ENCODE results near the gene NFE2L1. TPM values are rescaled to one million over a fixed set of nuclear protein-coding genes. Genes with fewer than 3 reads are reported as not detected.

The NFE2L1 gene
- total and polyA plus RNA-seq, 9 of the 15 experiments (the other 6 are each of a cell fraction or from before 2014, with no cell fraction given): 2.0 to 68.6 (median 39.7) TPM

DNA sequence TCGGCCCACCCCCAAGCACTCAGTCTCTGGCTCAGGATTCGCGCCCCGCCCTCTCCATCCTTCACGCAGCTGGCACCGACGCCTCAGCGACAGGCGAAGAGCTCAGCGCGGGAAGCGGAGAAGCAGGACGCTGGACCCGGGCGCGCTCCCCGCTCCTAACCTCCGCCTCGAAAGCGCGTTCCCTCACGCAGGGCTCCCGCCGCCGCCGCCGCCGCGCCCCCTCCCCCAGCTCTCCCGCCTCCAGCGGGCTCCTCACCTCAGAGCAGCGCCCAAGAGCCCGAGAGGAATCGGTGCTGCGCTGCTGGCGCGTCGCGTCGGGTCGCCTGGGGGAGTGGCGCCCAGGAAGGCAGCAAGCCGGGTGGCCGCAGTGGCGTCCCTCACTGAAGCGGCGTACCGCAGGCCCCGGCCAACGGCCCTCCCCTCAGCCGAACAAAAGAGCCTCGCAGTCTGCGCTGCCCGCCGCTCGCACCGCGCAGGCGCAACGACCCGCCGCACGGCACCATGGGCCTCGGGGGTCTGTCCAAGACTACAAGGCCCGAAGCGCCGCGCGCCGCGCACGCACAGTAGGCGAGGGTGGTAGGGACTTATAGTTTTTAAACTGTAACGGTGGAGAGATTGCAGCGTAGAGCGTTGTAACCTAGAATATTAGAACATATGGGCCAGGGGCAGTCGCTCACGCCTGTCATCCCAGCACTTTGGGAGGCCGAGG is 53.0 kb downstream of the NFE2L1 start, which contains the start of gene CBX1 (continued):
- TF ChIP-seq, protein P1, sequence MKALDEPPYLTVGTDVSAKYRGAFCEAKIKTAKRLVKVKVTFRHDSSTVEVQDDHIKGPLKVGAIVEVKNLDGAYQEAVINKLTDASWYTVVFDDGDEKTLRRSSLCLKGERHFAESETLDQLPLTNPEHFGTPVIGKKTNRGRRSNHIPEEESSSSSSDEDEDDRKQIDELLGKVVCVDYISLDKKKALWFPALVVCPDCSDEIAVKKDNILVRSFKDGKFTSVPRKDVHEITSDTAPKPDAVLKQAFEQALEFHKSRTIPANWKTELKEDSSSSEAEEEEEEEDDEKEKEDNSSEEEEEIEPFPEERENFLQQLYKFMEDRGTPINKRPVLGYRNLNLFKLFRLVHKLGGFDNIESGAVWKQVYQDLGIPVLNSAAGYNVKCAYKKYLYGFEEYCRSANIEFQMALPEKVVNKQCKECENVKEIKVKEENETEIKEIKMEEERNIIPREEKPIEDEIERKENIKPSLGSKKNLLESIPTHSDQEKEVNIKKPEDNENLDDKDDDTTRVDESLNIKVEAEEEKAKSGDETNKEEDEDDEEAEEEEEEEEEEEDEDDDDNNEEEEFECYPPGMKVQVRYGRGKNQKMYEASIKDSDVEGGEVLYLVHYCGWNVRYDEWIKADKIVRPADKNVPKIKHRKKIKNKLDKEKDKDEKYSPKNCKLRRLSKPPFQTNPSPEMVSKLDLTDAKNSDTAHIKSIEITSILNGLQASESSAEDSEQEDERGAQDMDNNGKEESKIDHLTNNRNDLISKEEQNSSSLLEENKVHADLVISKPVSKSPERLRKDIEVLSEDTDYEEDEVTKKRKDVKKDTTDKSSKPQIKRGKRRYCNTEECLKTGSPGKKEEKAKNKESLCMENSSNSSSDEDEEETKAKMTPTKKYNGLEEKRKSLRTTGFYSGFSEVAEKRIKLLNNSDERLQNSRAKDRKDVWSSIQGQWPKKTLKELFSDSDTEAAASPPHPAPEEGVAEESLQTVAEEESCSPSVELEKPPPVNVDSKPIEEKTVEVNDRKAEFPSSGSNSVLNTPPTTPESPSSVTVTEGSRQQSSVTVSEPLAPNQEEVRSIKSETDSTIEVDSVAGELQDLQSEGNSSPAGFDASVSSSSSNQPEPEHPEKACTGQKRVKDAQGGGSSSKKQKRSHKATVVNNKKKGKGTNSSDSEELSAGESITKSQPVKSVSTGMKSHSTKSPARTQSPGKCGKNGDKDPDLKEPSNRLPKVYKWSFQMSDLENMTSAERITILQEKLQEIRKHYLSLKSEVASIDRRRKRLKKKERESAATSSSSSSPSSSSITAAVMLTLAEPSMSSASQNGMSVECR (CRISPR knock-in tag; IDR thresholded peaks at IDR 0.05): peak; percentile 77
- no peak for TF ChIP-seq ZNF354B (CRISPR knock-in tag; IDR thresholded peaks at IDR 0.05)
- no peak for TF ChIP-seq MAFG (tag; conservative IDR thresholded peaks at IDR 0.05)
- TF ChIP-seq, protein P2, sequence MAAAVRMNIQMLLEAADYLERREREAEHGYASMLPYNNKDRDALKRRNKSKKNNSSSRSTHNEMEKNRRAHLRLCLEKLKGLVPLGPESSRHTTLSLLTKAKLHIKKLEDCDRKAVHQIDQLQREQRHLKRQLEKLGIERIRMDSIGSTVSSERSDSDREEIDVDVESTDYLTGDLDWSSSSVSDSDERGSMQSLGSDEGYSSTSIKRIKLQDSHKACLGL (CRISPR knock-in tag; IDR thresholded peaks at IDR 0.05; ENCODE audit: borderline replicate concordance, poor library complexity, severe bottlenecking): no peak
- TF ChIP-seq CBFB (CRISPR knock-in tag; IDR thresholded peaks at IDR 0.05): peak; percentile 84; the same call in 1 of the 2 replicates
- TF ChIP-seq, protein P3, sequence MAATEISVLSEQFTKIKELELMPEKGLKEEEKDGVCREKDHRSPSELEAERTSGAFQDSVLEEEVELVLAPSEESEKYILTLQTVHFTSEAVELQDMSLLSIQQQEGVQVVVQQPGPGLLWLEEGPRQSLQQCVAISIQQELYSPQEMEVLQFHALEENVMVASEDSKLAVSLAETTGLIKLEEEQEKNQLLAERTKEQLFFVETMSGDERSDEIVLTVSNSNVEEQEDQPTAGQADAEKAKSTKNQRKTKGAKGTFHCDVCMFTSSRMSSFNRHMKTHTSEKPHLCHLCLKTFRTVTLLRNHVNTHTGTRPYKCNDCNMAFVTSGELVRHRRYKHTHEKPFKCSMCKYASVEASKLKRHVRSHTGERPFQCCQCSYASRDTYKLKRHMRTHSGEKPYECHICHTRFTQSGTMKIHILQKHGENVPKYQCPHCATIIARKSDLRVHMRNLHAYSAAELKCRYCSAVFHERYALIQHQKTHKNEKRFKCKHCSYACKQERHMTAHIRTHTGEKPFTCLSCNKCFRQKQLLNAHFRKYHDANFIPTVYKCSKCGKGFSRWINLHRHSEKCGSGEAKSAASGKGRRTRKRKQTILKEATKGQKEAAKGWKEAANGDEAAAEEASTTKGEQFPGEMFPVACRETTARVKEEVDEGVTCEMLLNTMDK (IDR thresholded peaks at IDR 0.05; ENCODE audit: borderline replicate concordance, insufficient read depth, low read depth, low read length, poor library complexity, severe bottlenecking): no peak
- TF ChIP-seq, protein P4, sequence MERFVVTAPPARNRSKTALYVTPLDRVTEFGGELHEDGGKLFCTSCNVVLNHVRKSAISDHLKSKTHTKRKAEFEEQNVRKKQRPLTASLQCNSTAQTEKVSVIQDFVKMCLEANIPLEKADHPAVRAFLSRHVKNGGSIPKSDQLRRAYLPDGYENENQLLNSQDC (CRISPR knock-in tag; IDR thresholded peaks at IDR 0.05): 0 out of 2 replicates have a peak, but pooled peaks have one; percentile 57
- TF ChIP-seq ZSCAN32 (CRISPR knock-in tag; IDR thresholded peaks at IDR 0.05): no peak
- no peak for TF ChIP-seq POLR3A (IDR thresholded peaks at IDR 0.05; ENCODE audit: borderline replicate concordance, extremely low read depth, insufficient read depth, insufficient read length)
- TF ChIP-seq, protein P5, sequence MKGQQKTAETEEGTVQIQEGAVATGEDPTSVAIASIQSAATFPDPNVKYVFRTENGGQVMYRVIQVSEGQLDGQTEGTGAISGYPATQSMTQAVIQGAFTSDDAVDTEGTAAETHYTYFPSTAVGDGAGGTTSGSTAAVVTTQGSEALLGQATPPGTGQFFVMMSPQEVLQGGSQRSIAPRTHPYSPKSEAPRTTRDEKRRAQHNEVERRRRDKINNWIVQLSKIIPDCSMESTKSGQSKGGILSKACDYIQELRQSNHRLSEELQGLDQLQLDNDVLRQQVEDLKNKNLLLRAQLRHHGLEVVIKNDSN (CRISPR knock-in tag; IDR thresholded peaks at IDR 0.05): no peak
- TF ChIP-seq, protein P6, sequence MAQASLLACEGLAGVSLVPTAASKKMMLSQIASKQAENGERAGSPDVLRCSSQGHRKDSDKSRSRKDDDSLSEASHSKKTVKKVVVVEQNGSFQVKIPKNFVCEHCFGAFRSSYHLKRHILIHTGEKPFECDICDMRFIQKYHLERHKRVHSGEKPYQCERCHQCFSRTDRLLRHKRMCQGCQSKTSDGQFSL (CRISPR knock-in tag; IDR thresholded peaks at IDR 0.05): no peak; the same call in 1 of the 2 replicates
- TF ChIP-seq, protein P6 (tag; IDR thresholded peaks at IDR 0.05): no peak
- TF ChIP-seq LEF1 (IDR thresholded peaks at IDR 0.05): 0 out of 2 replicates have a peak, but pooled peaks have one; percentile 20
- no peak for TF ChIP-seq ZEB2 (IDR thresholded peaks at IDR 0.05)
- TF ChIP-seq HDAC6 (IDR thresholded peaks at IDR 0.05; ENCODE audit: low read depth, low read length): no peak
- TF ChIP-seq, protein P7, sequence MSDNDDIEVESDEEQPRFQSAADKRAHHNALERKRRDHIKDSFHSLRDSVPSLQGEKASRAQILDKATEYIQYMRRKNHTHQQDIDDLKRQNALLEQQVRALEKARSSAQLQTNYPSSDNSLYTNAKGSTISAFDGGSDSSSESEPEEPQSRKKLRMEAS (CRISPR knock-in tag; IDR thresholded peaks at IDR 0.05): peak; percentile 75
- TF ChIP-seq HDGF (IDR thresholded peaks at IDR 0.05): no peak
- peak; percentile 77; the same call in 1 of the 2 replicates for TF ChIP-seq PHF8 (IDR thresholded peaks at IDR 0.05; ENCODE audit: borderline replicate concordance, low read length)
